Neuronal stem cell (in vitro differentiated cells): ENCODE results near the gene AKT2.

Source experiments
- DNase-seq: peaks from one replicate; pipeline ENCODE4 v3.0.0-alpha.2; 2013; ENCODE audit warnings: low spot score
- H2AFZ ChIP-seq: one replicate; pipeline ENCODE4 v1.6.1; 2013; ENCODE audit warnings: mild to moderate bottlenecking, low read length, inconsistent platforms
- H2AK5ac ChIP-seq: 2 replicates; pipeline ENCODE4 v1.6.1; 2013; ENCODE audit warnings: low read depth, mild to moderate bottlenecking, inconsistent platforms, low read length, moderate library complexity, mixed read lengths
- H2BK120ac ChIP-seq: 2 replicates; pipeline ENCODE4 v1.6.1; 2013; ENCODE audit warnings: low read depth, mild to moderate bottlenecking, inconsistent platforms, low read length, moderate library complexity, mixed read lengths
- H2BK12ac ChIP-seq: one replicate; pipeline ENCODE4 v1.6.1; 2013; ENCODE audit warnings: low read length, inconsistent platforms
- H2BK15ac ChIP-seq: 2 replicates; pipeline ENCODE4 v1.6.1; 2013; ENCODE audit warnings: mild to moderate bottlenecking, low read length, inconsistent platforms, mixed read lengths
- H2BK5ac ChIP-seq: one replicate; pipeline ENCODE4 v1.6.1; 2013; ENCODE audit warnings: inconsistent platforms, mild to moderate bottlenecking, low read length, moderate library complexity
- H3K14ac ChIP-seq: one replicate; pipeline ENCODE4 v1.6.1; 2013; ENCODE audit warnings: low read length, inconsistent platforms
- H3K18ac ChIP-seq: 2 replicates; pipeline ENCODE4 v1.6.1; 2013; ENCODE audit warnings: low read length, inconsistent platforms
- H3K23ac ChIP-seq: 2 replicates; pipeline ENCODE4 v1.6.1; 2013; ENCODE audit warnings: low read depth, mild to moderate bottlenecking, mixed read lengths, low read length, inconsistent platforms; ENCODE audit not compliant: poor library complexity
- H3K27ac ChIP-seq: replicated peaks from 3 replicates; pipeline ENCODE4 v1.5.1; 2013; ENCODE audit warnings: low read length, inconsistent platforms
- H3K27me3 ChIP-seq, 3 experiments: 2 replicates each; pipeline ENCODE4 v1.6.1; 2013; ENCODE audit warnings: low read length in 3 of 3, mild to moderate bottlenecking in 2 of 3, inconsistent platforms in 1 of 3, low read depth in 1 of 3, mixed read lengths in 1 of 3, moderate library complexity in 1 of 3; ENCODE audit not compliant: control insufficient read depth in 3 of 3, insufficient read depth in 3 of 3
- H3K36me3 ChIP-seq, 2 donors: replicated peaks in 1 of 2; 2 replicates each; pipeline ENCODE4 v1.6.1; 2013; ENCODE audit warnings: low read length in 2 of 2; ENCODE audit not compliant: control insufficient read depth in 2 of 2, insufficient read depth in 2 of 2
- H3K4ac ChIP-seq: 2 replicates; pipeline ENCODE4 v1.6.1; 2013; ENCODE audit warnings: inconsistent platforms, mild to moderate bottlenecking, low read length, moderate library complexity
- H3K4me1 ChIP-seq, 2 donors: 1 replicate in 1 of 2; 2 replicates in 1 of 2; pipeline ENCODE4 v1.6.1; 2013; ENCODE audit warnings: low read length in 2 of 2, low read depth in 1 of 2; ENCODE audit not compliant: control insufficient read depth in 2 of 2, insufficient read depth in 1 of 2
- H3K4me2 ChIP-seq: one replicate; pipeline ENCODE4 v1.6.1; 2013; ENCODE audit warnings: mild to moderate bottlenecking, low read length, inconsistent platforms; ENCODE audit not compliant: insufficient read depth, poor library complexity, severe bottlenecking
- H3K4me3 ChIP-seq, 2 donors: 2 replicates each; pipeline ENCODE4 v1.5.1; 2013; ENCODE audit warnings: low read length in 2 of 2, mild to moderate bottlenecking in 2 of 2, inconsistent platforms in 1 of 2, moderate library complexity in 1 of 2
- H3K79me1 ChIP-seq: one replicate; pipeline ENCODE4 v1.6.1; 2013; ENCODE audit warnings: low read depth, mild to moderate bottlenecking, inconsistent platforms, low read length, moderate library complexity
- H3K9ac ChIP-seq: one replicate; pipeline ENCODE4 v1.6.1; 2013; ENCODE audit warnings: mild to moderate bottlenecking, low read depth, low read length, inconsistent platforms; ENCODE audit not compliant: poor library complexity
- H3K9me3 ChIP-seq, 2 donors: replicated peaks in 1 of 2; 2 replicates each; pipeline versions ENCODE3 to v1.6.1; 2013; ENCODE audit warnings: low read length in 2 of 2, mild to moderate bottlenecking in 2 of 2, inconsistent platforms in 1 of 2, low read depth in 1 of 2, mixed read lengths in 1 of 2, moderate library complexity in 1 of 2; ENCODE audit not compliant: control insufficient read depth in 2 of 2, insufficient read depth in 1 of 2
- H4K8ac ChIP-seq: one replicate; pipeline ENCODE4 v1.6.1; 2013; ENCODE audit warnings: low read depth, mild to moderate bottlenecking, inconsistent platforms, low read length, moderate library complexity
- H4K91ac ChIP-seq: one replicate; pipeline ENCODE4 v1.6.1; 2013; ENCODE audit warnings: low read length, low read depth, mild to moderate bottlenecking, inconsistent platforms; ENCODE audit not compliant: poor library complexity
- WGBS, 2 donors: extraction: QIAGEN DNeasy Blood & Tissue Kit; methylation state at CpG; one replicate each; pipeline ENCODE4 v1.1.7; 2013; ENCODE audit warnings: missing lambda C conversion rate in 2 of 2, mixed read lengths in 1 of 2; ENCODE audit not compliant: insufficient read length in 2 of 2, insufficient replicate concordance in 1 of 2; ENCODE audit errors: extremely low coverage in 2 of 2; 5-methylcytosine and 5-hydroxymethylcytosine counted together

Gene AKT2

GRCh38 chr19:40229484-40229883, 55.7 kb downstream of the AKT2 start:
- H3K36me3 ChIP-seq: peaks cover 0 to 5% of the 10 kb centered on the region in 2 donors
- no CpG with 5 or more reads among the region's 3 CpGs for WGBS, 2 donors
- peaks cover 15 to 24% of the 10 kb centered on the region in 2 donors for H3K4me1 ChIP-seq
- H3K14ac ChIP-seq: no peak overlapping the region
- H2AK5ac ChIP-seq: no peak overlapping the region
- H3K27ac ChIP-seq: no peak overlapping the region
- H3K4me2 ChIP-seq: no peak overlapping the region
- H3K9me3 ChIP-seq: no peaks in the 10 kb centered on the region
- H4K91ac ChIP-seq: no peak overlapping the region
- no peak for DNase-seq
- H2BK12ac ChIP-seq: no peak overlapping the region
- no peak overlapping the region for H3K9ac ChIP-seq
- H2BK120ac ChIP-seq: no peak overlapping the region
- no peak overlapping the region for H2AFZ ChIP-seq
- H3K4me3 ChIP-seq: no peak overlapping the region
- H2BK5ac ChIP-seq: no peak overlapping the region
- no peak overlapping the region for H4K8ac ChIP-seq
- no peak overlapping the region for H2BK15ac ChIP-seq
- H3K23ac ChIP-seq: no peak overlapping the region
- H3K18ac ChIP-seq: no peak overlapping the region
- no peaks in the 10 kb centered on the region for H3K79me1 ChIP-seq
- peaks cover 0 to 6% (median 0%) of the 10 kb centered on the region in 3 experiments for H3K27me3 ChIP-seq
- H3K4ac ChIP-seq: no peak overlapping the region

GRCh38 chr19:40228863-40229262, 56.3 kb downstream of the AKT2 start:
- H3K27ac ChIP-seq: no peak overlapping the region
- no CpG with 5 or more reads among the region's 5 CpGs for WGBS, 2 donors
- no peak for DNase-seq
- no peak overlapping the region for H2BK12ac ChIP-seq
- H4K91ac ChIP-seq: no peak overlapping the region
- H3K14ac ChIP-seq: no peak overlapping the region
- no peak overlapping the region for H3K4me3 ChIP-seq
- H2AFZ ChIP-seq: no peak overlapping the region
- no peak overlapping the region for H2BK5ac ChIP-seq
- H3K23ac ChIP-seq: no peak overlapping the region
- H2BK120ac ChIP-seq: no peak overlapping the region
- no peak overlapping the region for H4K8ac ChIP-seq
- H3K36me3 ChIP-seq: no peaks in the 10 kb centered on the region
- H3K4me2 ChIP-seq: no peak overlapping the region
- H3K18ac ChIP-seq: no peak overlapping the region
- no peak overlapping the region for H3K4ac ChIP-seq
- no peaks in the 10 kb centered on the region for H3K9me3 ChIP-seq
- H3K79me1 ChIP-seq: no peaks in the 10 kb centered on the region
- H2BK15ac ChIP-seq: no peak overlapping the region
- H2AK5ac ChIP-seq: no peak overlapping the region
- peaks cover 15 to 24% of the 10 kb centered on the region in 2 donors for H3K4me1 ChIP-seq
- no peak overlapping the region for H3K9ac ChIP-seq
- peaks cover 0 to 6% (median 0%) of the 10 kb centered on the region in 3 experiments for H3K27me3 ChIP-seq

GRCh38 chr19:40228346-40228745, 56.8 kb downstream of the AKT2 start:
- H3K14ac ChIP-seq: no peak overlapping the region
- H2AFZ ChIP-seq: peak overlapping the region; percentile 38
- no peaks in the 10 kb centered on the region for H3K36me3 ChIP-seq
- no peak overlapping the region for H2BK120ac ChIP-seq
- H2AK5ac ChIP-seq: no peak overlapping the region
- H3K23ac ChIP-seq: no peak overlapping the region
- H2BK15ac ChIP-seq: no peak overlapping the region
- no CpG with 5 or more reads among the region's 10 CpGs for WGBS, 2 donors
- H3K27me3 ChIP-seq: peaks cover 0 to 9% (median 0%) of the 10 kb centered on the region in 3 experiments
- H3K9me3 ChIP-seq: no peaks in the 10 kb centered on the region
- no peak overlapping the region for H3K4me3 ChIP-seq
- no peak overlapping the region for H4K8ac ChIP-seq
- H3K27ac ChIP-seq: no peak overlapping the region
- no peak overlapping the region for H3K18ac ChIP-seq
- H2BK12ac ChIP-seq: no peak overlapping the region
- H3K4ac ChIP-seq: no peak overlapping the region
- peaks cover 15 to 24% of the 10 kb centered on the region in 2 donors for H3K4me1 ChIP-seq
- no peak for DNase-seq
- H3K79me1 ChIP-seq: no peaks in the 10 kb centered on the region
- H4K91ac ChIP-seq: no peak overlapping the region
- no peak overlapping the region for H3K9ac ChIP-seq
- no peak overlapping the region for H2BK5ac ChIP-seq
- H3K4me2 ChIP-seq: no peak overlapping the region

GRCh38 chr19:40225440-40226305, 59.5 kb downstream of the AKT2 start:
- H2BK5ac ChIP-seq: no peak overlapping the region
- H2AK5ac ChIP-seq: peak overlapping the region; percentile 24
- no peak overlapping the region for H2BK15ac ChIP-seq
- no peak overlapping the region for H3K9ac ChIP-seq
- H3K14ac ChIP-seq: peak overlapping the region; percentile 78
- no peak overlapping the region for H2BK12ac ChIP-seq
- no peak overlapping the region for H3K4ac ChIP-seq
- H2AFZ ChIP-seq: peak overlapping the region; percentile 88
- H3K4me1 ChIP-seq: peaks cover 0 to 10% of the 10 kb centered on the region in 2 donors
- H3K23ac ChIP-seq: no peak overlapping the region
- peak overlapping the region; percentile 79 for H3K18ac ChIP-seq
- no peak overlapping the region for H2BK120ac ChIP-seq
- no peaks in the 10 kb centered on the region for H3K79me1 ChIP-seq
- no peak overlapping the region for H3K27ac ChIP-seq
- no peak overlapping the region for H3K4me3 ChIP-seq
- no peak overlapping the region for H4K91ac ChIP-seq
- H3K4me2 ChIP-seq: no peak overlapping the region
- H3K27me3 ChIP-seq: peaks cover 0 to 14% (median 4%) of the 10 kb centered on the region in 3 experiments
- WGBS, 2 donors: no CpG with 5 or more reads among the region's 21 CpGs
- H3K9me3 ChIP-seq: peaks cover 0 to 2% of the 10 kb centered on the region in 2 donors
- DNase-seq: no peak
- no peaks in the 10 kb centered on the region for H3K36me3 ChIP-seq
- H4K8ac ChIP-seq: peak overlapping the region; percentile 74
